Esophagus muscularis mucosa (tissue), 4 donors: ENCODE measurements around the gene TRIM29. TPM values are rescaled to one million over a fixed set of nuclear protein-coding genes. Genes with fewer than 3 reads are reported as not detected.

Source experiments
- DNase-seq: peaks from one replicate; pipeline ENCODE4 v3.0.0-alpha.2; 2017; ENCODE audit errors: extremely low spot score
- H3K27ac ChIP-seq, 4 donors: fragments of 200-600 bp; sonication (generic); replicated peaks in 1 of 4; 1 replicate in 3 of 4; 2 replicates in 1 of 4; pipeline ENCODE4 v1.5.1; 2016 to 2019; ENCODE audit warnings: mild to moderate bottlenecking in 1 of 4
- H3K27me3 ChIP-seq, 4 donors: fragments of 200-600 bp; sonication (generic); one replicate each; pipeline versions ENCODE4 v1.5.1 to v1.6.0; 2016 to 2019
- H3K36me3 ChIP-seq, 4 donors: fragments of 200-600 bp; sonication (generic); one replicate each; pipeline ENCODE4 v1.5.1; 2016 to 2019
- H3K4me1 ChIP-seq, 4 donors: fragments of 200-600 bp; sonication (generic); one replicate each; pipeline ENCODE4 v1.5.1; 2016 to 2019
- H3K4me3 ChIP-seq, 4 donors: fragments of 200-600 bp; sonication (generic); 1 replicate in 2 of 4; 2 replicates in 2 of 4; pipeline ENCODE4 v1.5.1; 2016 to 2019; ENCODE audit warnings: mild to moderate bottlenecking in 4 of 4, moderate library complexity in 1 of 4
- H3K9me3 ChIP-seq, 4 donors: fragments of 200-600 bp; sonication (generic); 1 replicate in 3 of 4; 2 replicates in 1 of 4; pipeline ENCODE4 v1.5.1; 2016 to 2019
- EP300 ChIP-seq: sonication (generic); formaldehyde crosslinking; IDR thresholded peaks from one replicate; pipeline ENCODE4 v1.6.1; 2017; ENCODE audit warnings: antibody characterized with exemption
- POLR2A ChIP-seq: fragments of 450-650 bp; IDR thresholded peaks from one replicate; pipeline ENCODE4 v1.6.1; 2017; ENCODE audit warnings: antibody characterized with exemption, moderate library complexity, mild to moderate bottlenecking, low read depth
- POLR2AphosphoS5 ChIP-seq, 2 donors: sonication (generic); formaldehyde crosslinking; IDR thresholded peaks; one replicate each; pipeline ENCODE4 v1.6.1; 2017; ENCODE audit warnings: antibody characterized with exemption in 2 of 2
- WGBS: methylation state at CpG from one replicate; pipeline ENCODE4 v1.1.5; 2018; 5-methylcytosine and 5-hydroxymethylcytosine counted together
- intact Hi-C: fragments of 100-400 bp; cut with DNase I; formaldehyde crosslinking; loops from one replicate; pipeline ENCODE4 v1.15.1; 2023
- total RNA-seq, 4 donors: library from RNA; depleted of rRNA; stranded (reverse); fragments of >200 nt; gene quantifications; one replicate each; pipeline versions ENCODE4 v1.1.0 to v1.2.1, GENCODE V29; 2016
- TF ChIP-seq, protein P1 (sequence below), 3 experiments: fragments of 200-600 bp in 2 of 3; fragments of 450-650 bp in 1 of 3; sonication (generic) in 2 of 3; IDR thresholded peaks; one replicate each; pipeline ENCODE4 v1.5.1; 2017 to 2019; ENCODE audit warnings: antibody characterized with exemption in 3 of 3, mild to moderate bottlenecking in 2 of 3, moderate library complexity in 1 of 3

Gene TRIM29
- total RNA-seq, 4 donors from 2014 or later = 0.45 to 1.3 (median 0.75) TPM

GRCh38 chr11:120117991-120118390 is 19.9 kb downstream of the TRIM29 start:
- TF ChIP-seq POLR2AphosphoS5 (IDR thresholded peaks at IDR 0.05) (no peak), POLR2A (no peak), EP300 (no peak)
- TF ChIP-seq, protein P1, sequence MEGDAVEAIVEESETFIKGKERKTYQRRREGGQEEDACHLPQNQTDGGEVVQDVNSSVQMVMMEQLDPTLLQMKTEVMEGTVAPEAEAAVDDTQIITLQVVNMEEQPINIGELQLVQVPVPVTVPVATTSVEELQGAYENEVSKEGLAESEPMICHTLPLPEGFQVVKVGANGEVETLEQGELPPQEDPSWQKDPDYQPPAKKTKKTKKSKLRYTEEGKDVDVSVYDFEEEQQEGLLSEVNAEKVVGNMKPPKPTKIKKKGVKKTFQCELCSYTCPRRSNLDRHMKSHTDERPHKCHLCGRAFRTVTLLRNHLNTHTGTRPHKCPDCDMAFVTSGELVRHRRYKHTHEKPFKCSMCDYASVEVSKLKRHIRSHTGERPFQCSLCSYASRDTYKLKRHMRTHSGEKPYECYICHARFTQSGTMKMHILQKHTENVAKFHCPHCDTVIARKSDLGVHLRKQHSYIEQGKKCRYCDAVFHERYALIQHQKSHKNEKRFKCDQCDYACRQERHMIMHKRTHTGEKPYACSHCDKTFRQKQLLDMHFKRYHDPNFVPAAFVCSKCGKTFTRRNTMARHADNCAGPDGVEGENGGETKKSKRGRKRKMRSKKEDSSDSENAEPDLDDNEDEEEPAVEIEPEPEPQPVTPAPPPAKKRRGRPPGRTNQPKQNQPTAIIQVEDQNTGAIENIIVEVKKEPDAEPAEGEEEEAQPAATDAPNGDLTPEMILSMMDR (IDR thresholded peaks at IDR 0.05) = no peak
- no peaks in the 10 kb centered on the region for H3K4me1 ChIP-seq
- no peak for DNase-seq
- no peak overlapping the region for H3K4me3 ChIP-seq
- H3K36me3 ChIP-seq = no peaks in the 10 kb centered on the region
- peaks cover 0 to 3% (median 0%) of the 10 kb centered on the region in 4 donors for H3K9me3 ChIP-seq
- peaks cover 0 to 5% (median 0%) of the 10 kb centered on the region in 4 donors for H3K27me3 ChIP-seq
- intact Hi-C loops = no loop called here
- no peak overlapping the region for H3K27ac ChIP-seq
- 55% methylated on average over 9 of the region's 9 CpGs for WGBS

- Histone ChIP-seq H3K36me3 (no peaks in the 10 kb centered on the region), H3K27ac (no peak overlapping the region), H3K4me3 (no peak overlapping the region), H3K27me3 (peaks cover 0 to 5% (median 0%) of the 10 kb centered on the region in 4 donors), H3K4me1 (no peaks in the 10 kb centered on the region), H3K9me3 (peaks cover 0 to 3% (median 0%) of the 10 kb centered on the region in 4 donors)
- intact Hi-C loops = no loop called here
- 77% methylated on average over 6 of the region's 7 CpGs for WGBS
- no peak for DNase-seq
- TF ChIP-seq EP300 = no peak
These were observed 20.9 kb downstream of the TRIM29 start for GRCh38 chr11:120116966-120117365.

DNA sequence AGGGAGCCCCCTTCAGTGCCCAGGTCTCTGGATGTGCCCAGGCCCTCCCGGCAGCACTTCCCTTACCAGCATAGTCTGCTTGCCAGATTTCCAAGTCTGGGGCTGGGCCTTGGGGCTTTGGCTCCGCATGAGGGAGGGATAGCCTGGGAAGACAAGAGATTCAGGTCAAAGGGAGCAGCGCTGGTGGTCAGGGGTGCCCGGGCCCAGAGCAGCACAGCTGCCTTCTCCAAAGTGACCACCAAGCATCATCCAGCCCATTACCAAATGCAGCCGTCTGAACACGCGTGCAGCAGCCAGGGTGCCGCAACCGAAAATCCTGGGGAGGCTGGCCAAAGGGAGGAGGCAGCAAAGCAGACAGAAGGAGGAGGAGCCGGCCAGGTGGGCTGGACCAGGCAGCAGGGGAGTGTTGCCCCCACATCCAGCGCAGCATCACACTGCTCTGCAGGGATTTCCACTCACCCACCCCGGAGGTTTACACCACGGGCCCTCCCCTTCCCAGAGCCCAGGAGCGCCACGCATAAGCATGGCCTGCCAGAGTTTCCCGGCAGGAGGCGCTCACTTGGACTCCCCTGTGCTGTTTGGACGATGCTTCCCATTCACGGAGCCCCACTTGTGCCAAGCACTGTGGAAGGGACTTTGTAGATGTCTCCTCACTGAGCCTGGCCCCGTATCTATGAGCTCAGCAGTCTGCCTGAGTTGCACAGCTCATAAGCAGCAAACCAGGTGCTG is 22.5 kb downstream of the TRIM29 start:
- intact Hi-C loops = no loop called here

DNA sequence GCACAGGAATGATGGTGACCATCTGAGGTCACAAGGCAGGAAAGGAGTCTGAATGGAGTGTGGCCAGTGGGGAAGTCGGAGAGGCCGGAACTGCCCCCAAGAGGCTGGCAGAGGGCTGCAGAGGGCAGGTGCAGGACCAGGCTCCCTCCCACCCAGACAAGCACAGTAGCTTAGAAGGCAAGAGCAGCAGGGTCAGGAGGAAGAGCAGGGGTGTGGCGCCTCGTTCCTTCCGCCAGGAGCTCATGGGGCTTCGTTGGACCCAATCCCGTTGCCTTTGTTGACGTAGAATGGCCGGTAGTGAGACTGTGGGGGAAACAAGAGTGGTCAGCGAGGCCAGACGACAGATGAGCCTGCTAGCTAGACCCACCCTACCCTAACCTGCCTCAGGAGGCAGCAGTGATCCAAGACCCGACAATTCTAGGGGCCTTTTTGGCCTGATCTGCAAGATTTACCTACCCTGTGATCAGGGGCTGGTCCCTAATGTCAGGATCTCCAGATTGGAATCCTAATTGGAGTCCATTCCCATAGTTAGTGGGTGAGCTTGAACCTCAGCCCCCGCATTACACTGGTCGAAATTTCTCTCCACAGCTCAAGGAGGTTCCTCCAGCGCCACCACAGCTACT is 25.6 kb downstream of the TRIM29 start:
- no peak overlapping the region for H3K27ac ChIP-seq
- 68% methylated on average over 15 of the region's 15 CpGs for WGBS

More for the DNA sequence above, 22.5 kb downstream of the TRIM29 start:
- no peak overlapping the region for H3K4me3 ChIP-seq
- WGBS = 70% methylated on average over 5 of the region's 20 CpGs
- no peaks in the 10 kb centered on the region for H3K9me3 ChIP-seq
- no peaks in the 10 kb centered on the region for H3K36me3 ChIP-seq
- H3K4me1 ChIP-seq = no peaks in the 10 kb centered on the region
- H3K27ac ChIP-seq = no peak overlapping the region
- TF ChIP-seq, protein P1 (IDR thresholded peaks at IDR 0.05) = no peak
- TF ChIP-seq EP300 (no peak), POLR2A (no peak), POLR2AphosphoS5 (IDR thresholded peaks at IDR 0.05) (no peak)
- DNase-seq = no peak
- H3K27me3 ChIP-seq = no peaks in the 10 kb centered on the region

DNA sequence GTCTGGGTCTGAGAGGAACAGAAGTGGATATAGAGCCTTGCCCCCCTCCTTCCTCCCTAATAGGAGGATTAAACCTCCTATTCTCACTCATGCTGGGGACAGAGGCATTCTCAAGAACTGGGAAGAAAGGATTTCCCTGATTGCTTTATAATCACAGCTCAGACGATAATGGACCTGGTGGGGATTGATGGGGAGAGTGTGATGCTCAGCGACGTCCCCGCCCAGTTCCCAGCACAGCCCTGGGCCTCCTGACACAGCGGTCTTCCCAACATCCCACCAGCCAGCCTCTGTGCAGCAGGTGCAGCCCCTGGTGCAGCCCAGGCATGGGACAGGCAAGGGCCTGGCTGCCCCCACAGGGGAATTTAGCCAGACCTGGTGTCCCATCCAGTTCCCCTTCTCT is 28.4 kb downstream of the TRIM29 start:
- WGBS = 85% methylated on average over 5 of the region's 5 CpGs
- intact Hi-C loops = loop anchor here (5.0 kb wide), 2 partner anchors 382 to 627 kb away; partner anchors contain the start of gene NECTIN1
- H3K4me3 ChIP-seq = no peak overlapping the region
- no peaks in the 10 kb centered on the region for H3K36me3 ChIP-seq
- H3K9me3 ChIP-seq = no peaks in the 10 kb centered on the region
- peaks cover 0 to 4% (median 0%) of the 10 kb centered on the region in 4 donors for H3K4me1 ChIP-seq
- DNase-seq = no peak
- TF ChIP-seq, protein P1 (IDR thresholded peaks at IDR 0.05) = no peak
- TF ChIP-seq EP300 = no peak
- no peak for TF ChIP-seq POLR2A
- no peak for TF ChIP-seq POLR2AphosphoS5 (IDR thresholded peaks at IDR 0.05)
- H3K27ac ChIP-seq = no peak overlapping the region
- H3K27me3 ChIP-seq = peaks cover 0 to 25% (median 0%) of the 10 kb centered on the region in 4 donors

More for the DNA sequence above, 25.6 kb downstream of the TRIM29 start:
- H3K4me1 ChIP-seq = peaks cover 0 to 4% (median 0%) of the 10 kb centered on the region in 4 donors
- intact Hi-C loops = no loop called here
- H3K4me3 ChIP-seq = no peak overlapping the region
- no peaks in the 10 kb centered on the region for H3K36me3 ChIP-seq
- H3K9me3 ChIP-seq = no peaks in the 10 kb centered on the region
- TF ChIP-seq, protein P1 (IDR thresholded peaks at IDR 0.05) = no peak
- no peak for TF ChIP-seq EP300
- no peak for TF ChIP-seq POLR2A
- TF ChIP-seq POLR2AphosphoS5 (IDR thresholded peaks at IDR 0.05) = no peak
- no peak for DNase-seq
- peaks cover 0 to 12% (median 0%) of the 10 kb centered on the region in 4 donors for H3K27me3 ChIP-seq
